HepG2 (cell line): ENCODE measurements around the gene OR4M1. TPM values are rescaled to one million over a fixed set of nuclear protein-coding genes. Genes with fewer than 3 reads are reported as not detected.
"Not testable (repeated sequence)": the region's sequence is repeated elsewhere in the genome, so short reads cannot be mapped to it uniquely, and the experiment has no call there.

Source experiments
- ATAC-seq: fragments of 200-7000 bp; cut with Tn5 transposase; 3 replicates; pipeline ENCODE4 v1.9.1; 2020; ENCODE audit warnings: mild to moderate bottlenecking, moderate library complexity
- BruUV-seq: library from RNA; stranded (reverse); fragments of 400-500 nt; replicated peaks from 2 replicates; lab custom pipeline; 2021; lab: Mats Ljungman, UMichigan
- CTCF ChIA-PET: fragments of 300-600 bp; formaldehyde crosslinking; extraction: SDS; loops from one replicate; lab custom pipeline; 2021; ENCODE audit warnings: low total read pairs, inconsistent platforms, low intra/inter-chr PET ratio; lab: Yijun Ruan, JAX
- POLR2A ChIA-PET: fragments of 350-600 bp; sonication (Branson Sonifier 250); formaldehyde crosslinking; loops from one replicate; lab custom pipeline; 2020; ENCODE audit warnings: antibody characterized with exemption, inconsistent platforms; lab: Yijun Ruan, JAX
- DNase-seq: peaks from one replicate; pipeline ENCODE4 v3.0.0-alpha.2; 2015; ENCODE audit warnings: low spot score
- FAIRE-seq: peaks from 3 replicates; lab custom pipeline; 2011; peaks lifted over from hg19 to GRCh38; lab: Jason Lieb, UNC
- H2AFZ ChIP-seq: one replicate; pipeline ENCODE4 v1.6.1; 2011; ENCODE audit warnings: low read length, inconsistent platforms
- H3K27ac ChIP-seq: fragments of 300-600 bp; 3 replicates; pipeline ENCODE4 v1.8.0; 2011; ENCODE audit warnings: mixed run types, mild to moderate bottlenecking, mixed read lengths, low read length, inconsistent platforms; ENCODE audit not compliant: insufficient read depth; ENCODE audit errors: extremely low read length
- H3K27me3 ChIP-seq, 2 experiments: fragments of 200-600 bp in 1 of 2; 2 replicates in 1 of 2; 3 replicates in 1 of 2; pipeline versions ENCODE4 v1.6.0 to v1.8.0; 2011; ENCODE audit warnings: low read length in 2 of 2, mild to moderate bottlenecking in 2 of 2, moderate library complexity in 2 of 2, inconsistent platforms in 1 of 2; ENCODE audit not compliant: insufficient read depth in 2 of 2, control insufficient read depth in 1 of 2
- H3K36me3 ChIP-seq, 2 experiments: fragments of 200-600 bp in 1 of 2; replicated peaks in 1 of 2; 2 replicates in 1 of 2; 3 replicates in 1 of 2; pipeline versions ENCODE4 v1.5.1 to v1.8.0; 2011; ENCODE audit warnings: low read length in 2 of 2, inconsistent platforms in 1 of 2; ENCODE audit not compliant: insufficient read depth in 2 of 2, control insufficient read depth in 1 of 2
- H3K4me1 ChIP-seq: 2 replicates; pipeline ENCODE4 v1.5.1; 2012; ENCODE audit warnings: low read length, inconsistent platforms; ENCODE audit not compliant: insufficient read depth
- H3K4me2 ChIP-seq: 2 replicates; pipeline ENCODE4 v1.6.0; 2011; ENCODE audit warnings: low read depth, low read length, inconsistent platforms
- H3K4me3 ChIP-seq, 3 experiments: fragments of 200-600 bp in 1 of 3; sonication (generic), shearing (Covaris generic) in 1 of 3; replicated peaks in 1 of 3; 2 replicates each; pipeline ENCODE4 v1.5.1; 2011 to 2016; ENCODE audit warnings: low read length in 3 of 3, inconsistent platforms in 2 of 3, low read depth in 2 of 3, mild to moderate bottlenecking in 2 of 3, control low read depth in 1 of 3, mixed read lengths in 1 of 3; ENCODE audit not compliant: insufficient read depth in 1 of 3
- H3K79me2 ChIP-seq: one replicate; pipeline ENCODE4 v1.6.1; 2011; ENCODE audit warnings: low read length, inconsistent platforms; ENCODE audit not compliant: insufficient read depth
- H3K9ac ChIP-seq: 2 replicates; pipeline ENCODE4 v1.6.0; 2011; ENCODE audit warnings: mild to moderate bottlenecking, low read depth, low read length, inconsistent platforms; ENCODE audit not compliant: insufficient read depth
- H3K9me3 ChIP-seq: 2 replicates; pipeline ENCODE4 v1.5.1; 2012; ENCODE audit warnings: mild to moderate bottlenecking, low read length
- H4K20me1 ChIP-seq: 2 replicates; pipeline ENCODE4 v1.6.0; 2011; ENCODE audit warnings: inconsistent platforms, mild to moderate bottlenecking, low read length, moderate library complexity; ENCODE audit not compliant: insufficient read depth
- NPAS2 ChIP-seq: sonication (generic); formaldehyde crosslinking; IDR thresholded peaks from 2 replicates; pipeline ENCODE4 v1.8.0; 2022; ENCODE audit warnings: mild to moderate bottlenecking, missing genetic modification reagents, borderline replicate concordance
- NR3C1 ChIP-seq: sonication (generic); formaldehyde crosslinking; IDR thresholded peaks from 2 replicates; pipeline ENCODE4 v1.4.0; 2020; ENCODE audit warnings: missing genetic modification reagents
- ZNF160 ChIP-seq: sonication (generic); formaldehyde crosslinking; IDR thresholded peaks from 2 replicates; pipeline ENCODE4 v1.8.0; 2022; ENCODE audit warnings: mild to moderate bottlenecking, inconsistent platforms, missing genetic modification reagents
- ZNF260 ChIP-seq: sonication (generic); formaldehyde crosslinking; IDR thresholded peaks from 2 replicates; pipeline ENCODE4 v1.4.0; 2020; ENCODE audit warnings: missing genetic modification reagents, low read depth, mild to moderate bottlenecking, borderline replicate concordance
- ZNF501 ChIP-seq: sonication (generic); formaldehyde crosslinking; IDR thresholded peaks from 2 replicates; pipeline ENCODE4 v1.5.1; 2020; ENCODE audit warnings: mild to moderate bottlenecking, moderate library complexity, missing genetic modification reagents
- ZNF562 ChIP-seq: sonication (generic); formaldehyde crosslinking; IDR thresholded peaks from 2 replicates; pipeline ENCODE4 v1.8.0; 2022; ENCODE audit warnings: missing genetic modification reagents, borderline replicate concordance
- ZNF703 ChIP-seq: sonication (generic); formaldehyde crosslinking; IDR thresholded peaks from 2 replicates; pipeline ENCODE4 v1.5.1; 2020; ENCODE audit warnings: missing genetic modification reagents, mild to moderate bottlenecking, moderate library complexity, borderline replicate concordance
- WGBS: methylation state at CpG from one replicate; pipeline ENCODE4 v1.1.6; 2017; ENCODE audit warnings: low lambda C conversion rate; 5-methylcytosine and 5-hydroxymethylcytosine counted together
- in situ Hi-C: cut with HindIII; loops from 2 replicates; pipeline ENCODE4 v1.10.0; 2017; ENCODE audit warnings: low pct_unique_long_range_greater_than_20kb; ENCODE audit not compliant: extremely low pct_ligation_motif_present
- intact Hi-C: fragments of 100-400 bp; cut with micrococcal nuclease; formaldehyde crosslinking; loops from one replicate; pipeline ENCODE4 v1.10.0; 2022; ENCODE audit not compliant: unreplicated experiment
- polyA plus RNA-seq, 8 experiments: library from polyadenylated mRNA; depleted of rRNA in 3 of 8; stranded (reverse) in 7 of 8; unstranded in 1 of 8; fragments of >200 nt; fragmentation: Illumina TruSeq in 4 of 8; extraction: Trizol in 4 of 8; gene quantifications; 2 replicates each; pipeline versions ENCODE4 v1.2.1 to v1.2.3, GENCODE V29; 2011 to 2016; ENCODE audit warnings: low read depth in 4 of 8, missing spikeins in 1 of 8, mixed read lengths in 1 of 8; ENCODE audit not compliant: insufficient read depth in 1 of 8
- total RNA-seq, 5 experiments: library from RNA; depleted of rRNA; stranded (reverse); fragments of >200 nt; fragmentation: Illumina TruSeq; extraction: Trizol; gene quantifications; 2 replicates each; pipeline ENCODE4 v1.2.3, GENCODE V29; 2016; ENCODE audit warnings: low read depth in 1 of 5
- TF ChIP-seq, protein P1 (sequence below): sonication (generic); formaldehyde crosslinking; IDR thresholded peaks from 2 replicates; pipeline ENCODE4 v1.4.0; 2020; ENCODE audit warnings: missing genetic modification reagents, borderline replicate concordance
- TF ChIP-seq, protein P2 (sequence below): sonication (generic); formaldehyde crosslinking; IDR thresholded peaks from 2 replicates; pipeline ENCODE4 v1.8.0; 2022; ENCODE audit warnings: mild to moderate bottlenecking, missing genetic modification reagents, moderate library complexity
- TF ChIP-seq, protein P3 (sequence below): sonication (generic); formaldehyde crosslinking; IDR thresholded peaks from 2 replicates; pipeline ENCODE4 v1.8.1; 2023; ENCODE audit warnings: missing genetic modification reagents, inconsistent platforms, borderline replicate concordance

Gene OR4M1
- total and polyA plus RNA-seq, 2 of the 13 experiments (the other 11 are each of a cell fraction or from before 2014, with no cell fraction given) = not detected

DNA sequence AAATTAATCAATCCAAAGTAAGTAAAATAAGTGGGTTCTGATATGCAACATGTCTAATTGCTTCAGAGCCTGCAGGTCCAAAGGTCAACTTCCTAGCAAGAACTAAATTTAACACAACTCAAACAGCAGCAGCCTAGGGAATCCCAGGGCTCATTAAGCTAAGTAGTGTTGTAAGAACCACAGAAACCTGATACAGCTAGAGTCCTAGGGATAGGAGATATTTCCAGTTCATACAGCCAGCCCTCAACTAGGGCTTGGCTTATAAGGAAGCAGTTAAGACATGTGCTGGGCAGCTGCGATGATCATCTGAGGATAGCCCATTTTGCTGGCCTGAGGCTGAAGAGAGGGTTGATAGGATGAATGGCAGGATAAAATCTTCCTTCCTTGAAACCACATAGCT, 30.0 kb upstream of the OR4M1 start, which contains the start of gene OR4Q3 (continued):
- TF ChIP-seq, protein P1, sequence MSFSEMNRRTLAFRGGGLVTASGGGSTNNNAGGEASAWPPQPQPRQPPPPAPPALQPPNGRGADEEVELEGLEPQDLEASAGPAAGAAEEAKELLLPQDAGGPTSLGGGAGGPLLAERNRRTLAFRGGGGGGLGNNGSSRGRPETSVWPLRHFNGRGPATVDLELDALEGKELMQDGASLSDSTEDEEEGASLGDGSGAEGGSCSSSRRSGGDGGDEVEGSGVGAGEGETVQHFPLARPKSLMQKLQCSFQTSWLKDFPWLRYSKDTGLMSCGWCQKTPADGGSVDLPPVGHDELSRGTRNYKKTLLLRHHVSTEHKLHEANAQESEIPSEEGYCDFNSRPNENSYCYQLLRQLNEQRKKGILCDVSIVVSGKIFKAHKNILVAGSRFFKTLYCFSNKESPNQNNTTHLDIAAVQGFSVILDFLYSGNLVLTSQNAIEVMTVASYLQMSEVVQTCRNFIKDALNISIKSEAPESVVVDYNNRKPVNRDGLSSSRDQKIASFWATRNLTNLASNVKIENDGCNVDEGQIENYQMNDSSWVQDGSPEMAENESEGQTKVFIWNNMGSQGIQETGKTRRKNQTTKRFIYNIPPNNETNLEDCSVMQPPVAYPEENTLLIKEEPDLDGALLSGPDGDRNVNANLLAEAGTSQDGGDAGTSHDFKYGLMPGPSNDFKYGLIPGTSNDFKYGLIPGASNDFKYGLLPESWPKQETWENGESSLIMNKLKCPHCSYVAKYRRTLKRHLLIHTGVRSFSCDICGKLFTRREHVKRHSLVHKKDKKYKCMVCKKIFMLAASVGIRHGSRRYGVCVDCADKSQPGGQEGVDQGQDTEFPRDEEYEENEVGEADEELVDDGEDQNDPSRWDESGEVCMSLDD (CRISPR knock-in tag) = no peak

DNA sequence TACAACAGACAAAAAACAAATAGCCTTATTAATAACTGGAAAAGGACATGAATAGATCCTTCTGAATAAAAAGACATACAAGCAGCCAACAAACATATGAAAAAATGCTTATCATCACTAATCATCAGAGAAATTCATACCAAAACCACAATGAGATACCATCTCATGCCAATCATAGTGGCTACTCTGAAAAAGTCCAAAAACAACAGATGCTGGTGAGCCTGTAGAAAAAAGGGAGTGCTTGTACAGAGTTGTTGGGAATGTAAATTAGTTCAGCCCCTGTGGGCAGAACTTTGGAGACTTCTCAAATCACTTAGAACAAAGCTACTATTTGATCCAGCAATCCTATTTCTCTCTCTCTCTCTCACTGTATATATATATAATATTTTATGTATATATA, 21.0 kb upstream of the OR4M1 start:
- H3K36me3 ChIP-seq, FAIRE-seq: not testable (repeated sequence)

DNA sequence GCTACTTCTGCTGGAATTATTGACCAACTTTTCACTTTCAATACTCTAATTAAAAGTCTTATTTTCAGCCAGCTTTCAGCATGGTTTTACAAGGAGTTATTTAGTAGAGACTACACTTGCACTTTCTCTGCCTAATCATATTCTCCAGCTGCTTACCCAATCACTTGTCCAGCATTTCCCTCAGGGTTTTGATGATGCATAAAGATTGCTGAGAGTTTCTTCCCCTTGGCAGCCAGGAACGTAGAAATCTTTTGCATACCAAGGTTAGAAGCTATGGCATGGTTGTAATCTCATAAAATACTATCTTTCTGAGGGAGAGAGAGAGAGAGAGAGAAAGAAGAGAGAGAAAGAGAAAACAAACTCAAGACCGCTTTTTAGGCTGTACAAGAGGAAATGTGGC, 19.1 kb upstream of the OR4M1 start:
- Histone ChIP-seq H4K20me1 (no peaks in the 10 kb centered on the region), H3K27ac (no peak overlapping the region), H3K4me2 (no peak overlapping the region), H3K9me3 (no peaks in the 10 kb centered on the region), H3K9ac (no peak overlapping the region), H3K27me3 (no peaks in the 10 kb centered on the region), H3K4me1 (no peaks in the 10 kb centered on the region), H2AFZ (no peak overlapping the region), H3K36me3 (no peaks in the 10 kb centered on the region), H3K79me2 (no peaks in the 10 kb centered on the region), H3K4me3 (no peak overlapping the region)
- intact Hi-C loops = no loop called here
- WGBS = 1% methylated on average over 2 of the region's 2 CpGs
- DNase-seq (no peak), FAIRE-seq (no peak), ATAC-seq (no peak)
- no TSS peak for BruUV-seq
- ChIA-PET CTCF (no interaction called here), POLR2A (no interaction called here)
- in situ Hi-C loops = no loop called here
- TF ChIP-seq ZNF501 (no peak), ZNF703 (no peak), NPAS2 (CRISPR knock-in tag) (no peak), ZNF260 (CRISPR knock-in tag) (no peak), ZNF562 (CRISPR knock-in tag) (no peak), NR3C1 (CRISPR knock-in tag) (no peak), ZNF160 (CRISPR knock-in tag) (no peak)
- TF ChIP-seq, protein P2, sequence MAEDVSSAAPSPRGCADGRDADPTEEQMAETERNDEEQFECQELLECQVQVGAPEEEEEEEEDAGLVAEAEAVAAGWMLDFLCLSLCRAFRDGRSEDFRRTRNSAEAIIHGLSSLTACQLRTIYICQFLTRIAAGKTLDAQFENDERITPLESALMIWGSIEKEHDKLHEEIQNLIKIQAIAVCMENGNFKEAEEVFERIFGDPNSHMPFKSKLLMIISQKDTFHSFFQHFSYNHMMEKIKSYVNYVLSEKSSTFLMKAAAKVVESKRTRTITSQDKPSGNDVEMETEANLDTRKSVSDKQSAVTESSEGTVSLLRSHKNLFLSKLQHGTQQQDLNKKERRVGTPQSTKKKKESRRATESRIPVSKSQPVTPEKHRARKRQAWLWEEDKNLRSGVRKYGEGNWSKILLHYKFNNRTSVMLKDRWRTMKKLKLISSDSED (CRISPR knock-in tag) = no peak
- TF ChIP-seq, protein P3, sequence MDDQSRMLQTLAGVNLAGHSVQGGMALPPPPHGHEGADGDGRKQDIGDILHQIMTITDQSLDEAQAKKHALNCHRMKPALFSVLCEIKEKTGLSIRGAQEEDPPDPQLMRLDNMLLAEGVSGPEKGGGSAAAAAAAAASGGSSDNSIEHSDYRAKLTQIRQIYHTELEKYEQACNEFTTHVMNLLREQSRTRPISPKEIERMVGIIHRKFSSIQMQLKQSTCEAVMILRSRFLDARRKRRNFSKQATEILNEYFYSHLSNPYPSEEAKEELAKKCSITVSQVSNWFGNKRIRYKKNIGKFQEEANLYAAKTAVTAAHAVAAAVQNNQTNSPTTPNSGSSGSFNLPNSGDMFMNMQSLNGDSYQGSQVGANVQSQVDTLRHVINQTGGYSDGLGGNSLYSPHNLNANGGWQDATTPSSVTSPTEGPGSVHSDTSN (CRISPR knock-in tag) = no peak

More for the DNA sequence above, 21.0 kb upstream of the OR4M1 start:
- H3K79me2 ChIP-seq, H3K4me2 ChIP-seq, H3K4me1 ChIP-seq, H2AFZ ChIP-seq, CTCF ChIA-PET, intact Hi-C loops, H3K9me3 ChIP-seq, in situ Hi-C loops, ATAC-seq, H4K20me1 ChIP-seq, H3K9ac ChIP-seq, POLR2A ChIA-PET, H3K27me3 ChIP-seq, H3K4me3 ChIP-seq, H3K27ac ChIP-seq, BruUV-seq, DNase-seq: not testable (repeated sequence)
